Skeletal muscle cell (primary cell): ENCODE results near the gene RNF2.
"Not testable (repeated sequence)": the region's sequence is repeated elsewhere in the genome, so short reads cannot be mapped to it uniquely, and the experiment has no call there.

Source experiments
- DNase-seq: peaks from one replicate; pipeline ENCODE4 v3.0.0-alpha.2; 2010; ENCODE audit warnings: low read depth
- H3K4me3 ChIP-seq: 2 replicates; pipeline ENCODE4 v1.5.1; 2011; ENCODE audit warnings: low read depth, mild to moderate bottlenecking, control low read depth, low read length, moderate library complexity

Gene RNF2

DNA sequence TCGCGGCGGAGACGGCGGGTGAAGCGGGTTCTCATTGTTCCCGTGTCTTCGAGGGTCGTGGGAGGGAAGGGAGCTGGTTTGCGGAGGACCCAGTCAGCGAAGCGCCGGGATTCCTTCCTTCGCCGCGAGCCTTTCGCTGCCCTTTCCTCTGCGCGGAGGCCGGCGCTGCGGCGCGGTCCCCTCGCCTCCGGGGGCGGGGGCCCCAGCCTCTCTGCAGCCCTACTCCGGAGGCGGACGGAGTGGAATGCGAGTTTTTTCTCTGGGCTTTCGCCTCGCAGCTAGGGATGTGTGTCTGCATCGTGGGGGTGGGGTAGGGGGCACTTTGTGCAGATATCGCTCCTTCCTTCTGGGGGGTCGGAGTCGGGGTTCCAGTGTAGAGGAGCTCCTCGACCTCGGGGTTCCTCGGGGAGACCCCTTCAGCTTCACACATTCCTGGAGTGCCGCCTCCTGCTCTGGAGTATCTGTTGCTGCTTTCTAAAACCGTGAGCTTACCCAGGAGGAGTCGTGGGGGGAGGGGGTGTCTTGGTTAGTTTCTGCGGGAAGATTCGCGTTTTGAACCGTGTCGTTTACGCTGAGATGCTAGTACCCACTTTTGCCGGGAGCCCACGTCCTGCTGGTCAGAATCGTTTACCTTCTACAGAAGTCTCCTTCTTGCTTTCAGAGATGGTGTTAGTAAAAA, 595 bp downstream of the RNF2 start:
- peak overlapping the region; percentile 92 for H3K4me3 ChIP-seq
- DNase-seq, result no peak

DNA sequence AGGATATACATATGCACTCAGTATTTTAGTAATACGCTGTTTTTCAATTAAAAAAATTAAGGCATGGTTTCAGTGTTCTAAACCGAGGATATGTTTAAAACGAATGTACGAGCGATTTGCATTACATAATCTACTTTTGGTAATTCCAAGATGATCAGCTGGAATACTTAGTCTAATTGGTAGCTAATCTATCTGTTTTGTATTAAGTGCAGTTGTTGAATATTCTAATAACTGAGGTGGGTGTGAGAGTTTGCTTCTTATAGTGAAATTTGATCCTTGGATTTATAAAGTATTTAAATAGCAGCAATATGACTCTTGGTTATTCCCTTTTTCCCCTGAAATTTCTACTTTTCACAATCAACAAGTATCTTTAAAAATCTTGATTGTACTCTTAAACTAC, 1.3 kb downstream of the RNF2 start:
- no peak for DNase-seq
- peak overlapping the region; percentile 92 for H3K4me3 ChIP-seq

DNA sequence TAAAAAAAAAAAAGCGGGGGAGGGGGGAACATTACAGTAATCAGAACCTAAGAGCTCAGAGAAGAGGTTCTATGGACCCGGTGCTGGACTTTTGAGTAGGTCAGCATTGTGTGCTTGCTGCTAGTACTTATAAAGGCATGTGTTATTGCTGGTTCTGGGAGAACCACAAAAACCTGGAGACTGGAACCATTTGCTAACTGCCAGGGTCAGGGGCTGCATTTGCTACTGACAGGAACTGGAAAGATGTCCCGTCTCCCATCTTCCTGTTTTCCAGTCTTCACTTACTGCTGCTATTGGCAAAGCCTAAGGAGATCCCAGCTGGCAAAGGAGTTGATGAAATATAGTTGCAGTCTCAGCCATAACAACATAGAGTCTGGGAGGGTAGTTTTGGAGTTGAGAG, 4.3 kb downstream of the RNF2 start:
- no peak overlapping the region for H3K4me3 ChIP-seq
- DNase-seq, result no peak

DNA sequence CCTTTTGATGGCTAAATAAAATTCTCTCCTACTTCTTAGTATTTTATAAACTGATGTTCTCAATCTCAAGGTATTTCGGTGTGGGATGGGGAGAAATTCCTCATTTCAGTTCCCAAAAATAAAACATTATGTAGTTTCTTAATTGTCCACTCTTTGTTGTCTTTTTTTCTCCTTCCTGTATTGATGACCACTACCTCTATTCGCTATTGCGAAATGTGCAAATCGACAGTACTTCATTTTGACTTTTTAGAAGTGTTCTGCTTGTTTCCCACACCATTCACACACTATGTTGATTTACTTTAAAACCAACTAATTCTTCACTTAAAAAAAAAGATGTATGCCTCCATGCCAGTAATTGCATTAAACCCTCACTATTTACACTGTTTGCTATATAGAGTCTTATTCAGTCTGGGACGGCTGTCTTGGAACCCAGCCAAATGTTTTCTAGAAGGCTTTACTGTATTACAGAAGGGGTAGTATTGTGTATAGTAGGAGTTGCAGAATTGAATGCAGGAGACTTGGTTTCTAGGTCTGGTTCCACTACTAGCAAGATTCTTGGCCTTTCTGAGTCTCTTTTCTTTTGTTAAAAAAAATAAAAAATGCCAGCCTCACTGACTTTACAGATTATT, 5.6 kb downstream of the RNF2 start:
- H3K4me3 ChIP-seq, result no peak overlapping the region

DNA sequence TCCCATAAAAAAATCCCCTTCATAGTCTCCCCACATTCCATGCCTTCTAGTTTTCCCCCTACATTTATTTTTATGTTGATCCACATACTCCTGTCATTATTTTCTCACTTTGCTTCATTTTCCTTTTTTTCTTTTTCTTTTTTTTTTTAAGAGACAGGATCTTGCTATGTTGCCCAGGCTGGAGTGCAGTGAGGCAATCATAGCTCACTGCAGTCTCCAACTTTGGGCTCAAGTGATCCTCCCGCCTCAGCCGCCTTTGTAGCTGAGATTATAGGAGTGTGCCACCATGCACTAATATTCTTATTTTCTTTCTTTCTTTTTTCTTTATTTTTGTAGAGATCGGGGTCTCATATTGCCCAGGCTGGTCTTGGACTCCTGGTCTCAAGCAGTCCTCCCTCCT, 7.8 kb downstream of the RNF2 start:
- no peak for DNase-seq
- no peak overlapping the region for H3K4me3 ChIP-seq

More for the DNA sequence above, 5.6 kb downstream of the RNF2 start:
- no peak for DNase-seq

DNA sequence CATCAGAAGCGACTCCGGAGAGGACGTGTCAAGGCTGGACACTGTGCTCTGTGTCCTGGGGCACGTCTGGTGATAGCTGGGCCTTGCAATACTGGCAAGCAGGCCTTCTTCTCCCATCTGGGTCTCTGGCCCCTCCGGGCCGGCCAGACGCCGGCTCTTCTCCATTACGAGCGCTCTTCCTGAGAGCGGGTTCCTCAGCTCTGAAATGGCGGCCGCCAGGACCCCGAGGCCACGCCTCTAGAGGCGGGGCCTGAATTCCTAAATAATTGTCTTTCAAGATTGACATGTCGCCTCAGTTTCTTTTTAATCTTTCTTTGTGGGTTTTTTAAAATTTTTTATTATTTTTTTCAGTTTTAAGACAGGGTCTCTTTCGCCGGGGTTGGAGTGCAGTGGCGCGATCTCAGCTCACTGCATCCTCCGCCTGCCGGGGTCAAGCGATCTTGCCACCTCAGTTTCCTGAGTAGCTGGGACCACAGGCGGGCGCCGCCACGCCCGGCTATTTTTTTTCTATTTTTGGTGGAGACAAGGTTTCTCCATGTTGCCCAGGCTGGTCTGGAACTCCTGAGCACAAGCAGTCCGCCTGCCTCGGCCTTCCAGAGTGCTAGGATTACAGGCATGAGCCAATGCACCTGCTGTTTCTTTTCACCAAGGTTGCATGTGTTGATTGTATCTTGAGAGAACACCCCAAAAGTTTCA, 9.2 kb downstream of the RNF2 start:
- DNase-seq, result no peak
- no peak overlapping the region for H3K4me3 ChIP-seq

DNA sequence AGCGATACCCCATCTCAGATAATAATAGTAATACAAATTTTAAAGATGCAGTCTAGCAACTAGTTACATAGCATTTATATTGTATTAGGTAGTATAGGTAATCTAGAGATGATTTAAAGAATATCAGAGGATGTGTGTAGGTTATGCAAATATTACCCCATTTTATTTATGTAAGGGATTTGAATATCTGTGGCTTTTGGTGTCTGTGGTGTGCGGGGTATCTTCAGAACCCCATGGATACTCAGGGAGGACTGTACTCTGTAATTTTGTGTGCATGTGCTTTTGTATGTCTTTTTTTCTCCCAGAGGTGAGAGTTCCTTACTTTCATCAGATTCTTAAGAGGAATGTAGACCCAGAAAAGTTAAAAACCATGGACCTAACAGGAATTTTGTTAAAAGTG, 12.8 kb downstream of the RNF2 start:
- DNase-seq, result no peak
- no peak overlapping the region for H3K4me3 ChIP-seq

DNA sequence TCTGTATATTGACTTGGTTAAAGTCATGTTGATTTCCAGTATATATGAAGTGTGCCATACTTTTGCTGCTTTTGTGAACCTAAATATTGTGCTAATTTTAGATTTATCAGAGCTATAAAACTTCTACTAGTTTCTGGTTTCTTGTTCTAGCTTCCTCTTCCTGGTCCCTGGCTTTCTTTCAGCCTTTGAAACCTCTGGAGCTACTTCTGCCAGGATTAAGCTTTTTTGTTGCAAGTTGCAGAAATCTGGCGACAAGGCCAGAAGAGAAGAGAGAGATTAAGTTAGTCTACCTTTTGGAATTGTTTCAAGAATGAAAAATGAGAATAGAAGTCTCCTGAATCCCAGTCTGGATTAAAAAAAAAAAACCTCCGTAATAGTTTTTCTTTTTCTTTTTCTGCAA, 13.5 kb downstream of the RNF2 start:
- no peak for DNase-seq
- no peak overlapping the region for H3K4me3 ChIP-seq

DNA sequence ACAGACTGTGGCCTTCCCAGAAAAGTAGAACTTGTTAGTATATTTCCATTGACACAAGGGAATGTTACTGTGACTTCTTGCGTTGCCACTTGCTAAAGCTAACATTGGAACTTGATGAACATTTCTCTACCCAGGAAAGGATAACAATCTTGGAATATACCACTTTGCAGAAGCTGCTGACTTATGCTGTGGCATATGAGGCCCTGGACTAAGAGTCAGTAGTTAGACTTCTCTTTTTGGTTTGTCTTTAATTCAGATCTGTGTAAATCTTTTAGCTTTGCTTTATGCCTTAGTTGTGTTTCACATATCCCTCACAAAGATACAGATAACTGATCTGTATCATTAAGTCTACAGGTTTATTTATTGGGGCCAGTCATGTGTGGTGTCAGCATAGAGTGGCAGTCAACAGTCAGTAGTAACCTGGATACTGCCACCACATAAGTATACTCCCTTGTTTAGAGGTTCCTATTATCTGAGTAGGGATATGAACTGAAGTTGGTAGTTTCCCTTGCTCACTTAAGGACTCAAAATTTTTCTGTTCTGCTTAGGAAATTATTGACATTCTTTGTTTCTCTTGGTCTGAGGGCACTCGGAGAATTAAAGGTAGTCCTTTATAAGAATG, 14.7 kb downstream of the RNF2 start:
- no peak overlapping the region for H3K4me3 ChIP-seq
- DNase-seq, result no peak

DNA sequence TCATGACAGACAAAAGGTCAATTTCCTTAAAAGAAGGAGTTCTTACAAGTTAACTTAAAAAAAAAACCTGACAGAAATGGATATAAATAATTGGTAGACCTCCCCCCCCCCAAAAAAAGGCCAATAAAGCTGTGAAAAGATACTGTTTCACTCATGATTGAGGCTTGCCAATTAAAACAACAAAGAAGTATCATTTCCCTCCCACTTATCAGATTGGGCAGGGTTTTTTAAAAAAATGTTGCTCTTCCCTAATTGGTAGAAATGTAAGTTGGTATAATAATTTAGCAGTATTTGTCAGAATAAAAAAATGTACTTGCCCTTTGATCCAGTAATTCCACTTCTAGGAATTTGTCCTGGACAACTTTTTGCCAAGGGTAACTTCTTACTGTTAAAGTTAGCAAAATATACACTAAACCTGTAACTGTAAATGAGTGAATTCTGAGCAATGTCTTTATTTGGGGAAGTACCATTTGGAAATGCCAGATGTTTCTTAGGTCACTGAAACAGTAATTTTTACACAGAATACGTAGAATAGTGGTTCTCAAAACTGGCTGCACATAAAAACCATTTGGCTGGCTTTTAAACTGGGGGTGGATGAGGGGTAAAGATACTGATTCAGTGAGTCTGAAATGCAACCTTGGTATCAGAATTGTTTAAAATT, 17.5 kb downstream of the RNF2 start:
- no peak for DNase-seq
- H3K4me3 ChIP-seq, result no peak overlapping the region

DNA sequence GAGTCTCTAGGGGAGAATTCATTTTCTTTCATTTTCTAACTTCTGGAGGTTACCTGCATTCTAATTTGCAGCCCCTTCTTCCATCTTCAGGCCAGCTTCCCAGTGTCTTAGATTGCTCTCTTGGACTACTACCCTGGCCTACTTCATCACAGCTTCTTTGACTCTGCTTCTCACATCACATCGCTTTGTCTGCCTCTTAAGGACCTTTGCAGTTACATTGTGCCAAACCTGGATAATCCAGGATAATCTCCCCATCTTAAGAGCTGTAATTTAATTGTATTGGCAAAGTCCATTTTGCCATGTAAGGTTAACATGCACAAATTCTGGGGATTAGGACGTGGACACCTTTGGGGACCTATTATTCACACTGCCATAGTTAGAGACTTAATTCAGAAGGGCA, 18.4 kb downstream of the RNF2 start:
- no peak overlapping the region for H3K4me3 ChIP-seq
- no peak for DNase-seq

DNA sequence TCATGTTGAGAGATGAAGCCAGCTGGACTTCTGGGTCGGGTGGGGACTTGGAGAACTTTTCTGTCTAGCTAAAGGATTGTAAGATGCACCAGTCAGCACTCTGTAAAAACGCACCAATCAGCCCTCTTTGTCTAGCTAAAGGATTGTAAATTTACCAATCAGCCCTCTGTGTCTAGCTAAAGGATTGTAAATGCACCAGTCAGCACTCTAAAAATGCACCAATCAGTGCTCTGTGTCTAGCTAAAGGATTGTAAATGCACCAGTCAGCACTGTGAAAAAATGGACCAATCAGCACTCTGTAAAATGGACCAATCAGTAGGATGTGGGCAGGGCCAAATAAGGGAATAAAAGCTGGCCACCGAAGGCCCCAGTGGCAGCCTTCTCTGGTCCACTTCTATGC, 19.6 kb downstream of the RNF2 start:
- H3K4me3 ChIP-seq, DNase-seq: not testable (repeated sequence)

DNA sequence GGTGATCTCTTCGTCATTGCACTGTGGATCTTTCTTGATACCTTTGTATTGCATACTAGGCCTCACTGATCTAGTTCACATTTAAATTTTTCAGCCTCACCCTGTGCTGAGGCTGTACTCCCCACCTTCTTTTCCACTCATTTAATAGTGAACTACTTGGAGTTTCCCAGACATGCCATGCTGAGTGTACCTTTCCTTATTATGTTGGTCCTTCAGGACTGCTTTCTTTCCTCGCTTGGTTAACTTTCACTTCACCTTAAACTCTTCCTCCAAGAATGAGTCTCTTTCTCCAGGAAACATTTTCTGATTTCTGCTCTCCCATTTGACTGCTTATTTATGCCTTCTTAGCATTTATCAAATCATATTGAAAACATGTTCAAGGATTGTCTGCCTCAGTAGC, 20.8 kb downstream of the RNF2 start:
- DNase-seq, result no peak
- H3K4me3 ChIP-seq, result no peak overlapping the region

DNA sequence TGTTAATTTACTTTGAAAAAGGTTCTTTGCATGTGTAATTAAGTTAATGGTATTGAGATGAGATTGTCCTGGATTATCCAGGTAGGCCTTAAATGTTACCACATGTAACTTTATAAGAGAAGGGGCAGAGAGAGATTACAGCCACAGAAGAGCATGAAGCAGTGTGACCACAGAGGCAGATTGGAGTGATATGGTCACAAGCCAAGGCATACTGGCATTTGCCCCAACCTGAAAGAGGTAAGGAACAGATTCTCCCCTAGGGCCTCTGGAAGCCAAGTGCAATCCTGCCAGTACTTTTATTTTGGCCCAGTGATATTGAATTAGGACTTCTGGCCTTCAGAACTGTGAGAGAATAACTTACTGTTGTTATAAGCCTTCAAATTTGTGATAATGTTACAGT, 23.0 kb downstream of the RNF2 start:
- H3K4me3 ChIP-seq, result no peak overlapping the region
- no peak for DNase-seq

DNA sequence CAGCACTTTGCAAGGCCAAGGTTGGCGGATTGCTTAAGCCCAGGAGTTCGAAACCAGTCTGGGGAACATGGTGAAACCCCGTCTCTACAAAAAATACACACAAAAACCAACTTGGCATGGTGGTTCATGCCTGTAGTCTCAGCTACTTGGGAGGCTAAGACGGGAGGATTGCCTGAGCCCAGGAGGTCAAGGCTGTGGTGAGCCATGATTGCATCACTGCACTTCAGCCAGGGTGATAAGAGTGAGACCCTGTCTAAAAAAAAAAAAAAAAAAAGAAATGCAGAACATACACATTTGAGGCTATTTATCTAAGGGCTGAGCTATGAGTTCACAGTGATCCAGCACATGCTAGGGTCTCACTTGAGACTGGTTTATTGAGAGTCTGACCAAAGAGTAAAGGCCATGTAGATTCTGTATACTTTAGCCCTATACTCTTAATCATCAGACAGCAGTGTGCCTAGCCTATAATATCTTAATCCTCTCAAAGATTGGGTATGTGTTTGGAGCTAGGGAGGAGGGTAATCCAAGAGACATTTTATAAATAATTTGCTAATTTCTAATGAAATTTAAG, 23.9 kb downstream of the RNF2 start:
- DNase-seq, result no peak
- no peak overlapping the region for H3K4me3 ChIP-seq

DNA sequence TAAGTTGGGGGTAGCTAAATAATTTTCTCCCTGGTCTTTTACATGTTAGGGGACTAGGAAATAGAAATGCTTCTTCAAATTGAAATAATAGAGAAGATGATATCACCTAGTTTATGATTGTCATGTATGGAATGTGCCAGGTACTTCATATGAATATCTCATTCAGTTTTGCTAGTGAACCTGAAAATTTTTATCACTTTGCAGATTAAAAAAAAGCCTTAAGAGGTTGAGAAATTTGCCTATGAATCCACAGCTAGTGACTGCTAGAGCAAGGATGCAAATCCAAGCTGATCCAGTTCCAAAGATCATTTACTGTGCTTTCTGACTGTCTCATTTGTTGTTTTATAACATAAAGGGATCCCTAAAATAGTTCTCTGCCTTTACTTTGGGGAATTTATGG, 24.7 kb downstream of the RNF2 start:
- H3K4me3 ChIP-seq, result no peak overlapping the region
- DNase-seq, result no peak

DNA sequence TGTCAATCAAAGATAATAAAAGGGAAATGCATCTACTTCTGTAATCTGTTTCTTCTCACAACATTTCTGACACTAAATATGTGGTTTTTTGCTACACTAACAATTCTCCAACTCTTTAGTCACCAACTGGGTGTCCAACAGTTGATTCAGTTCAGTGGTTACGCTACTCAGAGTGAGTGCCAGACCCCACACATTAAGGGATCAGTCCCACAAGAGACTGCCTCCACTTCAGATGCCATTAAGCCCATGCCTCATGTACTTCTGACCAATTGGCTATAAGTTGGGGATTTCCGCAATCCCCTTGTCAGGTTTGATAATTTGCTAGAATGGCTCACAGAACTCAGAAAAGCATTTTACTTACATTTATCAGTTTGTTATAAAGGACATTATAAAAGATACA, 28.4 kb downstream of the RNF2 start:
- H3K4me3 ChIP-seq, result no peak overlapping the region
- DNase-seq, result no peak

DNA sequence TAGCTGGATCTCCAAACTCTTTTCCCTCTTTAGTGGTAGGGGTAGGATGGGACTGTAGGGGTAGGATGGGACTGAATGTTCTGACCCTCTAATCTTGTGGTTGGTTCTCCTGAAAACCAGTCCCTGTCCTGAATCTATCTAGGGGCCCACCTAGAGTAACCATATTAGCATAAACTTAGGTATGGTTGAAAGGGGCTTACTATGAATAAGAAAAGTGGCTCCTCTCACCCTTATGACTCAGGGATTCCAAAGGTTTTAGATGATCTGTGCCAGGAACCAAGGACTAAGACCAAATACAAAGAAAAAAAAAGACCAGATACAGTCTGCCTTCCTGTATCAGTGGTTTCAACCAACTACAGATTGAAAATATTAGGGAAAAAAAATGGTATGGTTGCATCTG, 28.9 kb downstream of the RNF2 start:
- DNase-seq, result no peak
- no peak overlapping the region for H3K4me3 ChIP-seq

DNA sequence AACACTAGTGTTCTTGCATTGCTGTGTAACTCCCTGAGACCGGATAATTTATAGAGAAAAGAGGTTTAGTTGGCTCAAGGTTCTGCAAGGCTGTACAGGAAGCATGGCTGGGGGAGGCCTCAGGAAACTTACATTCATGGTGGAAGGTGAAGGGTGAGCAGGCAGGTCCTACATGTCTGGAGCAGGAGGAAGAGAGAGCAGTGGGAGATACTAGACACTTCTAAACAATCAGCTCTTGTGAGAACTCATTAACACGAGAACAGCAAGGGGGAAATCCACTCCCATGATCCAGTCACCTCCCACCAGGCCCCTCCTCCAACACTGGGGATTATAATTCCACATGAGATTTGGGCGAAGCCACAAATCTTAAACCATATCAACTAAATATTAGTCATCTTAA, 30.1 kb downstream of the RNF2 start:
- DNase-seq, result no peak
- H3K4me3 ChIP-seq, result no peak overlapping the region

DNA sequence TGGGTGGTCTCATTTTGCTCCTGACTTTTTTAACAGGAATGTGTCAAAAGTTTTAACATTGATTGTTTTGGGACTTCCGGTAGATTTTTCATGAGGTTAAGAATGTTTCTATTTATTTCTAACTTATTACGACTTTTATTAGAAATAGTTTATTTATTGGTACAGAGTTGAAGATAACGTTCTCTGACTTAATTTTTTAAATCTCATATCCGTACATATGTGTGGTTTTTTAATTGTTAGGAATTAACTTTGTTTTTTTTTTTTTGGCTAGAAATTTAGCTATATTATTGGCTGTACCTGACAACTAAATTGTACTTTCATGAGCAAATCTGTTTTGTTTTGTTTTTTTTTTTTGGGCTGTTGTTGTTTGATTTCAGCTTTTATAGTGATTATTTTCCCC, 32.0 kb downstream of the RNF2 start:
- no peak for DNase-seq

More for the DNA sequence above, 32.0 kb downstream of the RNF2 start:
- no peak overlapping the region for H3K4me3 ChIP-seq
